Cardiac fibroblast (primary cell): Measurements from ENCODE around the gene CUL2.

Source experiments
- DNase-seq, 2 donors: peaks; one replicate each; pipeline versions ENCODE4 v3.0.0 to v3.0.0-alpha.2; 2010; ENCODE audit warnings: low read depth in 2 of 2
- H3K4me3 ChIP-seq, 2 donors: replicated peaks in 1 of 2; 1 replicate in 1 of 2; 2 replicates in 1 of 2; pipeline ENCODE4 v1.5.1; 2011; ENCODE audit warnings: low read depth in 2 of 2, low read length in 2 of 2, mild to moderate bottlenecking in 2 of 2, moderate library complexity in 1 of 2
- CTCF ChIP-seq: IDR thresholded peaks from one replicate; pipeline ENCODE4 v1.5.1; 2011; ENCODE audit warnings: low read depth, mild to moderate bottlenecking, low read length, inconsistent platforms

CUL2 gene

DNA sequence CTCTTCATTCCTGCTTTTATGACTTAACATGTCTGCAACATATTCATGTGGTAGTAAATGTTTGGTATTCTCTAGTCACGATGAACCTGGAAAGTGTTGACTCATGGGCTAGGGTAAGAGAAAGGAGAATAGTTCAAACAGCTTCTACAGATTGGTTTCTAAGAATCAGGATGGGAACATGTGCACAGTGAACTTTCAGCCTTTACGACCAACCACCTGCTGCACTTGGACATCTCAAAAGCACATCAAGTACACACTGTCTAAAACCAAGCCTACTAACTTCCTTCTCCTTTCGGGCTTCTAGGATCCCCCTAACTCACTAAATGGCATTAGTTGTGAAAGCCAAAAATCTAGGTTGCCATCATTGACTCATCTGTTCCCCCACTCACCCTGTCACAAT lies 85.5 kb downstream of the CUL2 start:
- no peak for DNase-seq
- no peak overlapping the region for H3K4me3 ChIP-seq
- no peak for TF ChIP-seq CTCF

- no peak overlapping the region for H3K4me3 ChIP-seq
- no peak for TF ChIP-seq CTCF
- DNase-seq: no peak
Measured at GRCh38 chr10:35003906-35004305, 86.2 kb downstream of the CUL2 start.

DNA sequence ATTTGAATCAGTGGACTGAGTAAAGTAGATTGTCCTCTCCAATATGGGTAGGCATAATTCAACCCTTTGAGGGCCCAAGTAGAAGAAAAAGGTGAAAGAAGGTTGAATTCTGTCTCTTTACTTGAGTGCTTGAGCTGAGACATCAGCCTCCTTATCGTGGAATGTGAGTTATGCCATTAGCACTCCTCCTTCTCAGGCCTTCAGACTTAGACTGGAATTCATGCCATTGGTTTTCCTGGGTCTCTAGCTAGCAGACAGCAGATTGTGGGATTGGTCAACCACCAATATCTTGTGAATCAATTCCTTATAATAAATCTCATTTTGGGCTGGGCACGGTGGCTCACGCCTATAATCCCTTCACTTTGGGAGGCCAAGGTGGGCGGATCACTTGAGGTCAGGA lies 89.2 kb downstream of the CUL2 start:
- H3K4me3 ChIP-seq: no peak overlapping the region
- TF ChIP-seq CTCF: no peak
- peak in 1 of 2 donors; percentile 53 for DNase-seq

- DNase-seq: no peak
- H3K4me3 ChIP-seq: no peak overlapping the region
- no peak for TF ChIP-seq CTCF
Measured at GRCh38 chr10:34999532-34999931, 90.6 kb downstream of the CUL2 start.

DNA sequence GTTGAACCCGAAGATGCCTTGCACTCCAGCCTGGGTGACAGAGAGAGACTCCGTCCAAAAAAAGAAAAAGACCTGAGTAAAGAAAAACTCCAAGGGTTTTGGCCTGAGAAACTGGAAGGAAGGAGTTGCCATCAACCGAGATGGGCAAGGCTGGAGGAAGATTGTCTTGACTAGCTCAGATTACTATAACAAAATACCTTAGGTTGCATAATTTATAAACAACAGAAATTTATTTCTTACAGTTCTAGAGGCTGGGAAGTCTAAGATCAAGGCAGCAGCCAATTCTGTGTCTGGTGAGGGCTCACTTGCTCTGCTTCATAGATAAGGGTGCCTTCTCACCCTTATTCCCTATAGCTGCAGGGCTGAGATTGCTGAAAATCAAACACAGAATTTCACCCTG lies 91.2 kb downstream of the CUL2 start:
- no peak overlapping the region for H3K4me3 ChIP-seq
- no peak for DNase-seq
- no peak for TF ChIP-seq CTCF

DNA sequence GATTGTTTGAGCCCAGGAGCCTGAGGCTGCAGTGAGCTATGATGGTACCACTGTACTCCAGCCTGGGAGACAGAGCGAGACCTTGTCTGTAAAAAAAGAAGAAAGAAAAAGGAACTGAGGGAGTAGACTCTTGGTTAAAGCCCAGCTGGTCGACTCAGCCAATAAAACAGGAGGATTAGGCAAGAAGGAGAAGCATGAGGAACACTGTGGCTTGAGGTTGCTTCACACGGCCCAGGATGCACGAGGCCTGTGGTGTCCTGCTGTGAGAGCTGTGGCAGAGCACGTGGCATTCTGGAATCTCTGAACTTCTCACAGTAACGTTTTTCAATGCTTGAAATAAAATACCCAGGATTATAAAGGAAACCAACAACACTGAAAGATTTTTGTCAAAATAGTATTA lies 93.3 kb downstream of the CUL2 start:
- peak; percentile 25 to 47 for DNase-seq
- no peak overlapping the region for H3K4me3 ChIP-seq
- TF ChIP-seq CTCF: no peak

DNA sequence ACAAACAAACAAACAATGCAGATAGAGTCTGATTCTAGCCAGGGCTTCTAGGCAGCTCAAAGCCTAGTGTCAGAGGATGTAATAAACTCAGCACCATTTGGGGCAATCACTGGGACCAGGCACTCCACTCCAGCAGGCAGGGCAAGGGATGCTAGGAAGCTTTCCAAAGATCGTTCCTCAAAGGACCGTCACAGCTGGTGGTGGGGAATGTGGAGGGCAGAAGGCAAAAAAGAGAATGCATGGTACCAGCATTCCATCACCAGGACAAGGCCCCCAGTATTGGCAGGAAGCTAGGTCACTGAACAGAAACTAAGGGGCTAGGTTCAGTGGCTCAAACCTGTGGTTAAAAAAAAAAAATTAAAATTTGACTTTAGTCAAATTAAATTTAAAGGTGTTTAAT lies 94.2 kb downstream of the CUL2 start:
- H3K4me3 ChIP-seq: no peak overlapping the region
- TF ChIP-seq CTCF: no peak
- no peak for DNase-seq
